Measurements from ENCODE around the gene IL1RAP. TPM values are rescaled to one million over a fixed set of nuclear protein-coding genes. Genes with fewer than 3 reads are reported as not detected.

The IL1RAP gene
- total and polyA plus RNA-seq, 8 donors = 0.76 to 54.8 (median 6.3) TPM; not detected in 2

DNA sequence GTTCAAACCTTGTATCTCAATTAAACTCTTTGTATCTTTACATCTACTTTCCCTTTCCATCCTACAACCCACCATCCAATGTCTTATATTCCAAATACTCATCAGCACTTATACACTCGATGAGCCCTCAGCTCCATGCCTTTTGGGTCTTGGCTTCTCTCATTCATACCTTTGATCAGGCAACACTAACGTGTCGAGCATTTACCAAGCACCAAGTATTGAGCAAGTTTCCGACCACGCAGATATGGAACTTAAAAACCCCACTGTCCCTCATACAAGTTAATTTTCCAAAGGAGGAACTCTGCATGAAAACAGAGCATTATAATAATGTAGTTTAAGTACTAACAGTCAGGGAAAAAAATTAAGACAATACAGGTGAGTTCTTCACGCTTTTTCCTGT, 102.8 kb downstream of the IL1RAP start:
- Histone ChIP-seq H3K27ac (peak overlapping the region in 2 of 5 donors; percentile 20 to 54), H3K27me3 (no peaks in the 10 kb centered on the region), H3K4me1 (peaks cover 0 to 12% (median 3%) of the 10 kb centered on the region in 4 donors), H3K9me3 (no peaks in the 10 kb centered on the region), H3K36me3 (no peaks in the 10 kb centered on the region), H3K4me3 (no peak overlapping the region)
- DNase-seq = no peak
- TF ChIP-seq, protein P1, sequence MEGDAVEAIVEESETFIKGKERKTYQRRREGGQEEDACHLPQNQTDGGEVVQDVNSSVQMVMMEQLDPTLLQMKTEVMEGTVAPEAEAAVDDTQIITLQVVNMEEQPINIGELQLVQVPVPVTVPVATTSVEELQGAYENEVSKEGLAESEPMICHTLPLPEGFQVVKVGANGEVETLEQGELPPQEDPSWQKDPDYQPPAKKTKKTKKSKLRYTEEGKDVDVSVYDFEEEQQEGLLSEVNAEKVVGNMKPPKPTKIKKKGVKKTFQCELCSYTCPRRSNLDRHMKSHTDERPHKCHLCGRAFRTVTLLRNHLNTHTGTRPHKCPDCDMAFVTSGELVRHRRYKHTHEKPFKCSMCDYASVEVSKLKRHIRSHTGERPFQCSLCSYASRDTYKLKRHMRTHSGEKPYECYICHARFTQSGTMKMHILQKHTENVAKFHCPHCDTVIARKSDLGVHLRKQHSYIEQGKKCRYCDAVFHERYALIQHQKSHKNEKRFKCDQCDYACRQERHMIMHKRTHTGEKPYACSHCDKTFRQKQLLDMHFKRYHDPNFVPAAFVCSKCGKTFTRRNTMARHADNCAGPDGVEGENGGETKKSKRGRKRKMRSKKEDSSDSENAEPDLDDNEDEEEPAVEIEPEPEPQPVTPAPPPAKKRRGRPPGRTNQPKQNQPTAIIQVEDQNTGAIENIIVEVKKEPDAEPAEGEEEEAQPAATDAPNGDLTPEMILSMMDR (IDR thresholded peaks at IDR 0.05) = no peak
- TF ChIP-seq POLR2A (IDR thresholded peaks at IDR 0.05) (no peak), EP300 (IDR thresholded peaks at IDR 0.05) (no peak), POLR2AphosphoS5 (IDR thresholded peaks at IDR 0.05) (no peak)
- 73 to 81% (median 75%) methylated on average over 6 of the region's 6 CpGs for WGBS, 5 donors
- intact Hi-C loops (cut with DNase I; ENCODE audit: low total_unique reads) = no loop called here

DNA sequence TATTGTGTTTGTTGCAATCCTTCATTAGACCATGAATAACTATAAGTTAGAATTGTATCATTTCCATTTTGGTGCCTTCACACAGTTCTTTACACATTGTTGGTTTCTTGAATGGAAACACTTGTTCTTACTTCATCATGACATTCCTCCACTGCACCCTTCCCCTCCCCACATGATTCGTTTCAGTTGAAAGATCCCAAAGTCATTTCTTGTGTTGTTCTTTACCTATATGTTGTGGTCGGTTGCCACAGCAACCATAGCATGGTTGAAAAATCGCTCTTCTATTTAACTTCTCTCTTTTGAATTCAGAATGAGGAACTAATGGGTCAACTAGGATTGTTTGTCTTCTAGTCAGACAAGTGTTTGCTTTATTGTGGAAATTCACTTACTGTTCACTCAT, 103.3 kb downstream of the IL1RAP start:
- Histone ChIP-seq H3K27ac (peak overlapping the region in 2 of 5 donors; percentile 20 to 54), H3K9me3 (no peaks in the 10 kb centered on the region), H3K4me3 (no peak overlapping the region), H3K4me1 (peaks cover 0 to 12% (median 3%) of the 10 kb centered on the region in 4 donors), H3K36me3 (no peaks in the 10 kb centered on the region), H3K27me3 (no peaks in the 10 kb centered on the region)
- TF ChIP-seq POLR2AphosphoS5 (IDR thresholded peaks at IDR 0.05) (no peak), POLR2A (IDR thresholded peaks at IDR 0.05) (no peak), EP300 (IDR thresholded peaks at IDR 0.05) (no peak)
- TF ChIP-seq, protein P1 (IDR thresholded peaks at IDR 0.05) = no peak
- DNase-seq = peak in 1 of 2 donors; percentile 74
- intact Hi-C loops (cut with DNase I; ENCODE audit: low total_unique reads) = no loop called here
- 45 to 66% (median 47%) methylated on average over 3 of the region's 3 CpGs for WGBS, 5 donors

DNA sequence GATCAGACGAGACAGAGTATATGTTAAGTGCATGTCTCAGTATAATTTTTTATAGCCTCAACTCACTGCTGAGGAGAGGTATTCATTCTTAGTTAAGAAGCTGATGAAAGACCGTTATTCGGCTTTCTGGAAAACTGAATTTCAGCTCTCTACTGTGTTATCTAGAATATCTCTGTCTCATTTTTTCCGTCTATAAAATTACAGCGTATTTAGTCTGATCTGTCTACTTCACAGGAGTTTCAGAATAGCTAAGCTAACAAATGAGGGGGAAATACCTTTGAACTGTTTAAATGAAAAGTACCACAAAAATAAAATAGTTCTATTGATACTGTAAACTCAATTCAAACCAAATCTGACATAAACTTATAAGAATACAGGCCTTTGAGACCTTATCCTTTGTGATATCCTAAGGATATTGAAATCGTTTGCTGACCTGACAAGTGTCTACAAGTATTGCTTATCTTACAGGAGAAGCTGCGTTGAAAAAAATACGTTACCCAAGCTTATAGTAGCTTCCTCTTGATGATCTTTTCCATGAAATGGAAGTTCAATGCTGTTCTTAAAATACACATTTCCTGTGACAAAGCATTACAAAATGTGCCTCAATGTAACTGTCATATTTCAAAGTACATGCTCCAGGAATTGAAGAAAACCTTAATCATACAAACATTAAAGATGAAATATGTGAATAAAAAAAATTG, 104.6 kb downstream of the IL1RAP start:
- intact Hi-C loops (cut with DNase I; ENCODE audit: low total_unique reads) = no loop called here
- Histone ChIP-seq H3K9me3 (no peaks in the 10 kb centered on the region), H3K4me3 (no peak overlapping the region), H3K36me3 (peaks cover 0 to 3% (median 2%) of the 10 kb centered on the region in 4 donors), H3K4me1 (peaks cover 0 to 12% (median 3%) of the 10 kb centered on the region in 4 donors), H3K27me3 (no peaks in the 10 kb centered on the region), H3K27ac (peak overlapping the region in 1 of 5 donors; percentile 34)
- DNase-seq = no peak
- TF ChIP-seq POLR2AphosphoS5 (IDR thresholded peaks at IDR 0.05) (no peak), EP300 (IDR thresholded peaks at IDR 0.05) (no peak), POLR2A (IDR thresholded peaks at IDR 0.05) (no peak)
- TF ChIP-seq, protein P1 (IDR thresholded peaks at IDR 0.05) = no peak
- 68 to 86% (median 78%) methylated on average over 8 of the region's 8 CpGs for WGBS, 5 donors

DNA sequence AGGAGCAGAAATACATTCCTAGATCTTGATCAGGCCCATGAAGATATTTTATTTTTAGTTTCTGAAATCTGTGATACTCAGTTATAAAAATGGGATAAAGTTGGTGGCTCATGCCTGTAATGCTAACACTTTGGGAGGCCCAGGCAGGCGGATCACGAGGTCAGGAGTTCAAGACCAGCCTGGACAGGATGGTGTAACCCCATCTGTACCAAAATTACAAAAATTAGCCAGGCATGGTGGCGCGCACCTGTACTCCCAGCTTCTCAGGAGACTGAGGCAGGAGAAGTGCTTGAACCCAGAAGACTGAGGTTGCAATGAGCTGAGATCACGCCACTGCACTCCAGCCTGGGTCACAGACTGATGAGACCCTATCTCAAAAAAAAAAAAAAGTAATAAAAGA, 105.5 kb downstream of the IL1RAP start:
- TF ChIP-seq EP300 (IDR thresholded peaks at IDR 0.05) (no peak), POLR2A (IDR thresholded peaks at IDR 0.05) (no peak), POLR2AphosphoS5 (IDR thresholded peaks at IDR 0.05) (no peak)
- TF ChIP-seq, protein P1 (IDR thresholded peaks at IDR 0.05) = no peak
- no peak overlapping the region for H3K27ac ChIP-seq
- no peak overlapping the region for H3K4me3 ChIP-seq
- WGBS, 5 donors = 75 to 98% (median 79%) methylated on average over 5 of the region's 5 CpGs
- no peaks in the 10 kb centered on the region for H3K9me3 ChIP-seq
- H3K36me3 ChIP-seq = peaks cover 0 to 11% (median 10%) of the 10 kb centered on the region in 4 donors
- H3K27me3 ChIP-seq = no peaks in the 10 kb centered on the region
- peaks cover 0 to 12% (median 3%) of the 10 kb centered on the region in 4 donors for H3K4me1 ChIP-seq
- intact Hi-C loops (cut with DNase I; ENCODE audit: low total_unique reads) = no loop called here
- DNase-seq = no peak
